Brain microvascular endothelial cell (primary cell): ENCODE results near the gene DPP7.
"Not testable (repeated sequence)": the region's sequence is repeated elsewhere in the genome, so short reads cannot be mapped to it uniquely, and the experiment has no call there.

Experiments
- DNase-seq: peaks from one replicate; pipeline ENCODE4 v3.0.0-alpha.2; 2020
- H3K27ac ChIP-seq: fragments of 250-450 bp; sonication (Bioruptor Pico); 2 replicates; pipeline ENCODE4 v1.5.1; 2020; ENCODE audit warnings: mild to moderate bottlenecking, moderate library complexity
- H3K27me3 ChIP-seq: fragments of 250-450 bp; sonication (Bioruptor Pico); replicated peaks from 2 replicates; pipeline ENCODE4 v1.5.1; 2020; ENCODE audit warnings: mild to moderate bottlenecking
- H3K36me3 ChIP-seq: fragments of 250-450 bp; sonication (Bioruptor Pico); replicated peaks from 2 replicates; pipeline ENCODE4 v1.5.1; 2020; ENCODE audit warnings: mild to moderate bottlenecking
- H3K4me3 ChIP-seq: 2 replicates; pipeline ENCODE4 v1.5.1; 2011; ENCODE audit warnings: low read depth, mild to moderate bottlenecking, control low read depth, low read length, moderate library complexity
- CTCF ChIP-seq: IDR thresholded peaks from 2 replicates; pipeline ENCODE4 v1.5.1; 2011; ENCODE audit warnings: low read depth, mild to moderate bottlenecking, moderate library complexity, low read length, control low read depth, inconsistent platforms; ENCODE audit errors: missing control alignments
- in situ Hi-C: cut with HindIII; loops from 2 replicates; pipeline ENCODE4 v1.10.0; 2017; ENCODE audit warnings: low sequenced_read_pairs, low pct_ligation_motif_present

Gene DPP7

GRCh38 chr9:137138722-137139467 lies 24.4 kb upstream of the DPP7 start, which contains the start of gene GRIN1:
Gene GRIN1, plus strand, starts transcription at chr9:137139154. Its CDS starts 333 bp downstream, at chr9:137139487.
- no peak for TF ChIP-seq CTCF
- Histone ChIP-seq H3K27me3 (peaks cover 50% of the 10 kb centered on the region), H3K4me3 (no peak within 1 kb of the TSS)

GRCh38 chr9:137138058-137138721 lies 23.7 kb upstream of the DPP7 start:
- in situ Hi-C loops: no loop called here
- TF ChIP-seq CTCF: no peak
- Histone ChIP-seq H3K27me3 (peaks cover 50% of the 10 kb centered on the region), H3K4me3 (no peak overlapping the region), H3K36me3 (no peaks in the 10 kb centered on the region), H3K27ac (no peak overlapping the region)
- DNase-seq: no peak

More at GRCh38 chr9:137138722-137139467, 24.4 kb upstream of the DPP7 start, which contains the start of gene GRIN1:
- Histone ChIP-seq H3K36me3 (no peaks in the 10 kb centered on the region), H3K27ac (no peak within 1 kb of the TSS)
- DNase-seq: no peak
- in situ Hi-C loops: no loop called here

GRCh38 chr9:137136881-137137607 lies 22.5 kb upstream of the DPP7 start:
- no peak for DNase-seq

GRCh38 chr9:137136261-137136880 lies 21.8 kb upstream of the DPP7 start:
- Histone ChIP-seq H3K27me3 (peaks cover 49% of the 10 kb centered on the region), H3K27ac (no peak overlapping the region), H3K36me3 (no peaks in the 10 kb centered on the region), H3K4me3 (no peak overlapping the region)
- in situ Hi-C loops: no loop called here
- TF ChIP-seq CTCF: no peak
- DNase-seq: no peak

More at GRCh38 chr9:137136881-137137607, 22.5 kb upstream of the DPP7 start:
- in situ Hi-C loops: no loop called here
- H3K36me3 ChIP-seq: no peaks in the 10 kb centered on the region
- H3K27ac ChIP-seq: no peak overlapping the region
- no peak overlapping the region for H3K4me3 ChIP-seq
- peaks cover 50% of the 10 kb centered on the region for H3K27me3 ChIP-seq
- no peak for TF ChIP-seq CTCF

- H3K36me3 ChIP-seq, H3K4me3 ChIP-seq, H3K27ac ChIP-seq, in situ Hi-C loops, DNase-seq: not testable (repeated sequence)
- peaks cover 37% of the 10 kb centered on the region for H3K27me3 ChIP-seq
Observed at GRCh38 chr9:137135154-137135553, 20.6 kb upstream of the DPP7 start.
